NB4 (cell line): ENCODE data around the gene RCOR2.
A peak's percentile ranks its signal among the peaks of the same experiment; 100 is the strongest.

Experiments used
- DNase-seq: peaks from one replicate; pipeline ENCODE4 v3.0.0; 2010; ENCODE audit warnings: low read depth
- H3K4me3 ChIP-seq: one replicate; pipeline ENCODE4 v1.5.1; 2011; ENCODE audit warnings: mild to moderate bottlenecking, low read depth, low read length, moderate library complexity
- MYC ChIP-seq: IDR thresholded peaks from 2 replicates; pipeline ENCODE4 v1.6.1; 2011; ENCODE audit warnings: low read depth, low read length
- POLR2A ChIP-seq: IDR thresholded peaks from 2 replicates; pipeline ENCODE4 v1.6.1; 2011; ENCODE audit warnings: mild to moderate bottlenecking; ENCODE audit not compliant: insufficient read length; ENCODE audit errors: extremely low read depth
- TF ChIP-seq, protein P1 (sequence below): IDR thresholded peaks from 2 replicates; pipeline ENCODE4 v1.6.1; 2011; ENCODE audit warnings: low read depth, low read length
- TF ChIP-seq, protein P2 (sequence below): IDR thresholded peaks from one replicate; pipeline ENCODE4 v1.5.1; 2012; ENCODE audit warnings: low read depth, low read length

Gene RCOR2

DNA sequence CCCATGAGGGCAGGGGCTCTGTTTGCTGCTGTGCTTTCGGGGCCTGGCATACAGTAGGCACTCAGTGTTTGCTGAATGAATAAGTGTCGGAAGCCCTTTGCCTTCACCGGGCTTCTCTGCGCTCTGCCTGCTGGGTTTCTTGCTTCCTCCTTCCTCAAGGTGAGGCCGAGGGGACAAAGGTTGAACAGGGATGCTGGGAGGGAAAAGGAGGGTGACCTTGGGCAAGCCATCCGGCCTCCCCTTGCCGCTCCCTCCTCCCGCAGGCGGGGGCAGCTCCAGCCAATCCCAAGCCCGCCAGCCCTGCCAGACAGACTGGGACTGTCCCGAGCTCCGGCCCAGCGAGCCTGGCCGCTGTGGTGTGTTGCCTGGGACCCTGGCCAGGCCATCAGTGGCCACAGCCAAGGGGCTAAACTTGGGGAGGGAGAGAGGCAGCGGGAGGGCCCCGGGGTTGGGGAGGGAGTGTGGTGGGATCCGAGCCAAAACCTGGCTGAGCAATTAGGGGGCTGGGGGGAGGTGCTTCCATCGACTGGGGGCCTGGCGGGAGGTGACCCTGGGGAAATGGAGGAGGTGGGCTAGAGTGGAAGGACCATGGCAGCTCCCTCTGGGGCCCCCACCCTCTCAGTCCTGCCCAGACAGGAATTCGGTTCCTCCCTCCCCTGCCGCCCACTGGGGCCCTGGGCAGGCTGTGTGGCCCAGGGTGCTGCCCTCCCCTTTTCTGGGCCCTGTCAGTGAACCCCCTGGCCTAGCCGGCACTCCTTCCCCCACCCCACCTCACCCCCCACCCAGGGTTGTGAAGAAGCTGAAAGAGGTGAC, 3.4 kb upstream of the RCOR2 start:
- H3K4me3 ChIP-seq, result peak overlapping the region; percentile 30
- TF ChIP-seq, protein P1, sequence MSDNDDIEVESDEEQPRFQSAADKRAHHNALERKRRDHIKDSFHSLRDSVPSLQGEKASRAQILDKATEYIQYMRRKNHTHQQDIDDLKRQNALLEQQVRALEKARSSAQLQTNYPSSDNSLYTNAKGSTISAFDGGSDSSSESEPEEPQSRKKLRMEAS, result no peak
- TF ChIP-seq POLR2A (no peak), MYC (no peak)
- TF ChIP-seq, protein P2, sequence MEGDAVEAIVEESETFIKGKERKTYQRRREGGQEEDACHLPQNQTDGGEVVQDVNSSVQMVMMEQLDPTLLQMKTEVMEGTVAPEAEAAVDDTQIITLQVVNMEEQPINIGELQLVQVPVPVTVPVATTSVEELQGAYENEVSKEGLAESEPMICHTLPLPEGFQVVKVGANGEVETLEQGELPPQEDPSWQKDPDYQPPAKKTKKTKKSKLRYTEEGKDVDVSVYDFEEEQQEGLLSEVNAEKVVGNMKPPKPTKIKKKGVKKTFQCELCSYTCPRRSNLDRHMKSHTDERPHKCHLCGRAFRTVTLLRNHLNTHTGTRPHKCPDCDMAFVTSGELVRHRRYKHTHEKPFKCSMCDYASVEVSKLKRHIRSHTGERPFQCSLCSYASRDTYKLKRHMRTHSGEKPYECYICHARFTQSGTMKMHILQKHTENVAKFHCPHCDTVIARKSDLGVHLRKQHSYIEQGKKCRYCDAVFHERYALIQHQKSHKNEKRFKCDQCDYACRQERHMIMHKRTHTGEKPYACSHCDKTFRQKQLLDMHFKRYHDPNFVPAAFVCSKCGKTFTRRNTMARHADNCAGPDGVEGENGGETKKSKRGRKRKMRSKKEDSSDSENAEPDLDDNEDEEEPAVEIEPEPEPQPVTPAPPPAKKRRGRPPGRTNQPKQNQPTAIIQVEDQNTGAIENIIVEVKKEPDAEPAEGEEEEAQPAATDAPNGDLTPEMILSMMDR, result no peak
- DNase-seq, result no peak

DNA sequence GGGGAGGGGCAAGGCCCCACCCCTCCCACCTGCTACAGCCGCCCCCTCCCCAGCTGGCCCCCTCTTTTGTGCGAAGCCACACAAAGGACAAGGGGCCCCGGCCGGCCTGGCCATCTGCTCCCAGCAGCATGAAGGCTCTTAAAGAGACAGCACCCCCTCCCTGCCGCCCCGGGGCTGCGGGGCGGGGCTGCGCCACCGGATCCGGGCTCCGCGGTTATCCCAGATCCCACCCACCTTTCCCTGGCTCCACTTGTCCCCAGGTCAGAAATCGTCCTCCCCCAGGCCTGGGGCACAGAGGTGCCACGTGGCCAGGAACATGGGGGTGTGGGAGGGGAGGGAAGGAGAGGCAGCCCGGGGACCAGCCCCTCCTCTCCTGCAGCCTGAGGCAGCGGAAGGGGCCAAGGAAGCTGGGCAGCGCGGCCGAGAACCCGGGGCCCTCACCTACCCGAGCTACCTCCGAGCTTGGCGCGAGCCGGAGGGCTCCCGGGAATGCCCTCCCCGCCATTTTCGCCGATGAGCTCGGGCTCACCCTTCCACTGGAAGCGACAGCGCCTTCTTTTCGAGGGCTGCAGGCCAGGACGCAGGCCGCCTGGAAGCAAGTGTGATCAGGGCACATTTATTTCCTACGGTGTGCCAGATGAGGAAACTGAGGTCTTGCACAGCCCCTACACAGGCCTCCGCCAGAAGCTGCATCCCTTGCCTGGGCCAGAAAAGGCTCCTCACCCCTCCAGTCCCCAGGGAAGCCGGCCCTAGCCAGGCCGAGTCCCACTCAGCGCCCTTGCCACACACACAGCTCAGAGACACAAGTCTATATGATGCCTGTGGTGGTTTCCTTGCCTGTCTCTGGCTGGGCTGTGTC, 2.5 kb upstream of the RCOR2 start:
- H3K4me3 ChIP-seq, result peak overlapping the region; percentile 30

DNA sequence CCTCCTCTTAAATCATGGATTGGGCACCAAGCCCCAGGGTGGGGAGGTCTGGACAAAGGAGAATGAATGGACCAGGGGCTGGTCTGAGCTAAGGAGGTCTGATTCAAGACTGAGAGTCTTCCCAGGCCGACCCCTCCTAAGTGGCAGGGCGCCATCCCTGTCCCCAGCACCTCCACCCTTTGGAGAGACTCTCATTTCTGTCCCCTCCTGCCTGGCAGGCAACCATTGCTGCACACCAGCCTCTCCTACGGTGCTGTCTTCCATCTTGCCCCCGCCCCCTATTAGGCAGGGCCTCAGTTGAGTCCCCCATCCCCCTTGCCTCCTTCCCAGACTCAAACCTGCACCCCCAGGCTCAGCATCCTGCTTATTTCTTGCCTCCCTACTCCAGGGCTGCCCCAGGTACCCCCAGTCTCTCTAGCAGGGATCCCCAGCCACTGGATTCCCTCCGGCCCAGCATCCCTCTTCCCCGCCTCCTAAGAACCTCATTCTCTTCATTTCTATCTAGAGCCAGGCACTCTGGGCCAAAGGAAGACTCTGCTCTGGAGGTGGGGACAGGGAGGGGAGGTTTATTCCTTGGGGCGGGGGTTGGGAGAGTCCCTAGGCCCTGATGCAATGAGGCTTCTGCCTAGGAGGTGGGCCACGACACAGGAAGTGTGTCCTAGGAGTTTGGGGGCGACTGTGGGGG, 1.7 kb upstream of the RCOR2 start:
- DNase-seq, result peak; percentile 68
- peak overlapping the region; percentile 25 for H3K4me3 ChIP-seq
- no peak for TF ChIP-seq POLR2A
- TF ChIP-seq, protein P1, result 0 out of 2 replicates have a peak, but pooled peaks have one; percentile 23

More for the DNA sequence above, 2.5 kb upstream of the RCOR2 start:
- TF ChIP-seq, protein P2, result no peak
- TF ChIP-seq POLR2A, result no peak
- TF ChIP-seq MYC, result peak; percentile 58; the same call in 1 of the 2 replicates
- TF ChIP-seq, protein P1, result peak; percentile 69
- peak; percentile 77 for DNase-seq

DNA sequence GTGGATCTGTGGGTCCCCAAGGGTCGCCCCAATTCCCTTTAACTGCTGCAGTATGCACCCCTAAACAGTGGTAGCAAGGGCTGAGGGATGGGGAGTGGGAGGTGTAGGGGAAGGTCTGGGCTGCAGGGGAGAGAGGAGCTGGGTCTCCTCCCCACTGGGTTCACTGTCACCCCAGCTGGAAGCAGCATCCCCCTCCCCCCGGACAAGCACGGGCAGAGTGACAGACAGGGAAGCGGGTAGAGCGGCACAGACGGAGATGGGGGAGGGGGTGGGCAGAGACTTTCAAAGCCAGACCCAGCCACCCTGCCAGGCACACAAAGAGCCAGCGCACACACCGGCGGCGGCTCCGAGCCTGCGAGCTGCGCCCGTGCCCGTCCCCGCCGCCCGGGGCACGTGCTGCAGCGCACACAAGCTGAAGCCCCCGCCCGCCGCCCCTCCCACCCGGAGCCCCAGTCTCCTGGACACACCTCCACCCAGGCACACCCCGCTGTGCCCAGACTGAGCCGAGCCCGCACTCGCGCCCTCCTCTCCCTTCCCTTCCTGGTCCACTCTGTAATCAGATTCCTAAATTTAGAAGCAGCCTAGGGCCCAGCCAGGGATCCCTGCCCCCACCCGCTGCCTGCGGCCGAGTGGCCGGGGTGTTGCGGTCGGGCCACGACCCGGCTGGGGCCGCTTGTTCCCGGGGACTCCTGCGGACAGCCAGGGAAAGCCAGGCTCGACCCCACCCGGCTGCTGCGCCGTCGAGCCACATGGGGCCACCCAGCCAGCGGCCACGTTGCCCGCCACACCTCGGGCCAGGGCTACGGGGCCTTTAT, 935 bp upstream of the RCOR2 start:
- peak; percentile 83 for DNase-seq
- peak; percentile 10 for TF ChIP-seq POLR2A
- TF ChIP-seq, protein P1, result no peak
- peak overlapping the region; percentile 54 for H3K4me3 ChIP-seq

DNA sequence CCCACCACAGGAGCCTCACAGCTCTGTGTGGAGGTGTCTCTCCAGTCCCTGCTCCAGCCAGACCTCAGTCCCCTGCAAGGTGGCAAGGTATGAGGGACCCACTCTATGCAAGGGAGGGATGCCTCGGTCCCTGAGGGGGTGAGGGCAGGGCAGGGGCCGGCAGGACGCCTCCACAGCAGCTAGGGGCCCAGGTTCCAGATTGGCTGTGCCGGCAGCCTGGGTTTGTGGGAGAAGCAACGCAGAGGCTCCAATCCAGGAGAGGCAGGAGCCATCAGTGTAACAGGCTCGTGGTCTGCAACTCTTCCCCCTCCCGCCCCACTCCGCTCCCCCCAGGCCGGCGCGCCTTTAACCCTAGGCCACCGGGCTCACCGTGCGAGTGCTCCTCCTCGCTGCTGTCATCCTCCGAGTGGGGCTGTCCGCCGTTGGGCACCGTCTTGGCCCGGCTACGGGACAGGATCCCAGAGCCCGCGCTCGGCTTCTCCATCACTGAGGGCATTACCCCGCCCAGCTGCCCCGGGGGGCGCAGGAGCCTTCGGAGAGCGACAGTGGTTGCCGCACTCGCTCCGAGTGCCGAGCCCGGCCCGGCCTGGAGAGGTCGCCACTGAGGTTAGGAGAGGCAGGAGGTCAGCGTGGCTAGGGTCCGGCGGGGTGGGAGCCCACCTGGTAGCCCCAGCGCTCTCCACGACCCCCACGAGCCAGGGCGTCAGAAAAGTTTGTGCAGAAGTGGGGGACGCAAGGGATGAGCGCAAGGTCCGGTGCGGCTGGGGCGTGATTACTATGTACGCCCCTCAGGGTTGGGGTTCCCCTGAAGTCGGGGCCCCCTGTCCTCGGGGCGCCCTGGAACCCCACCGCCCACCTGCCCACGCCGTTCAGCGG, 765 bp downstream of the RCOR2 start:
- DNase-seq, result peak; percentile 79
- no peak for TF ChIP-seq POLR2A
- TF ChIP-seq, protein P2, result peak; percentile 71

More for the DNA sequence above, 765 bp downstream of the RCOR2 start:
- H3K4me3 ChIP-seq, result peak overlapping the region; percentile 40
